SK-N-SH (cell line): ENCODE data around the gene RDH12. TPM values are rescaled to one million over a fixed set of nuclear protein-coding genes. Genes with fewer than 3 reads are reported as not detected.

ENCODE experiments used
- CTCF ChIA-PET: fragments of 300-600, 350-600 bp; formaldehyde crosslinking; extraction: SDS; loops from one replicate; lab custom pipeline; 2021; lab: Yijun Ruan, JAX
- POLR2A ChIA-PET: fragments of 350-600 bp; sonication (Branson Sonifier 250); formaldehyde crosslinking; extraction: SDS; loops from one replicate; lab custom pipeline; 2020; ENCODE audit warnings: antibody characterized with exemption, inconsistent platforms; lab: Yijun Ruan, JAX
- DNase-seq: peaks from one replicate; pipeline ENCODE4 v3.0.0; 2012
- H2AFZ ChIP-seq: fragments of 200-600 bp; sonication (generic); 2 replicates; pipeline ENCODE4 v1.8.1; 2016; ENCODE audit warnings: antibody characterized with exemption, mild to moderate bottlenecking, low read depth
- H3F3A ChIP-seq: fragments of 200-600 bp; sonication (generic); replicated peaks from 2 replicates; pipeline ENCODE3; 2016; ENCODE audit warnings: antibody characterized with exemption, mild to moderate bottlenecking; ENCODE audit not compliant: insufficient read depth
- H3K27ac ChIP-seq, 2 experiments: fragments of 200-500 bp in 1 of 2; fragments of 200-600 bp in 1 of 2; sonication (Bioruptor generic) in 1 of 2; sonication (generic), shearing (Covaris generic) in 1 of 2; 2 replicates each; pipeline versions ENCODE4 v1.5.1 to v1.6.1; 2014 to 2016; ENCODE audit warnings: low read depth in 2 of 2, inconsistent platforms in 1 of 2, low read length in 1 of 2, mild to moderate bottlenecking in 1 of 2, mixed read lengths in 1 of 2
- H3K27me3 ChIP-seq: fragments of 200-600 bp; sonication (generic), shearing (Covaris generic); 2 replicates; pipeline ENCODE4 v1.6.1; 2016; ENCODE audit warnings: mixed run types; ENCODE audit not compliant: insufficient read depth
- H3K36me3 ChIP-seq, 2 experiments: fragments of 200-500 bp in 1 of 2; fragments of 200-600 bp in 1 of 2; sonication (Bioruptor generic) in 1 of 2; sonication (generic) in 1 of 2; replicated peaks in 1 of 2; 2 replicates each; pipeline versions ENCODE3 to v1.5.1; 2014 to 2016; ENCODE audit warnings: low read length in 1 of 2, mild to moderate bottlenecking in 1 of 2; ENCODE audit not compliant: insufficient read depth in 2 of 2, control insufficient read depth in 1 of 2
- H3K4me1 ChIP-seq, 2 experiments: fragments of 200-500 bp in 1 of 2; fragments of 200-600 bp in 1 of 2; sonication (Bioruptor generic) in 1 of 2; sonication (generic), shearing (Covaris generic) in 1 of 2; 2 replicates each; pipeline versions ENCODE4 v1.5.1 to v1.6.1; 2014 to 2016; ENCODE audit warnings: low read depth in 1 of 2, low read length in 1 of 2, mixed run types in 1 of 2; ENCODE audit not compliant: insufficient read depth in 2 of 2, control insufficient read depth in 1 of 2
- H3K4me2 ChIP-seq: fragments of 200-600 bp; sonication (generic), shearing (Covaris generic); 2 replicates; pipeline ENCODE4 v1.6.1; 2017; ENCODE audit warnings: mixed run types
- H3K4me3 ChIP-seq, 2 experiments: fragments of 200-500 bp in 1 of 2; fragments of 200-600 bp in 1 of 2; sonication (Bioruptor generic) in 1 of 2; sonication (generic), shearing (Covaris generic) in 1 of 2; 2 replicates each; pipeline versions ENCODE4 v1.5.1 to v1.8.1; 2014 to 2016; ENCODE audit warnings: low read depth in 2 of 2, inconsistent platforms in 1 of 2, low read length in 1 of 2, mild to moderate bottlenecking in 1 of 2, mixed read lengths in 1 of 2, moderate library complexity in 1 of 2
- H3K79me2 ChIP-seq: fragments of 200-600 bp; sonication (generic); 2 replicates; pipeline ENCODE4 v1.8.1; 2017; ENCODE audit warnings: mild to moderate bottlenecking; ENCODE audit not compliant: insufficient read depth
- H3K9ac ChIP-seq: fragments of 200-600 bp; sonication (generic); 2 replicates; pipeline ENCODE4 v1.6.1; 2017; ENCODE audit warnings: mixed run types
- H3K9me2 ChIP-seq: fragments of 200-600 bp; sonication (generic); 2 replicates; pipeline ENCODE4 v1.6.1; 2017; ENCODE audit warnings: mixed run types
- H3K9me3 ChIP-seq: fragments of 200-600 bp; sonication (generic); 2 replicates; pipeline ENCODE4 v1.6.1; 2017; ENCODE audit warnings: mixed run types, mild to moderate bottlenecking, moderate library complexity
- H4K20me1 ChIP-seq: fragments of 200-600 bp; sonication (generic); 2 replicates; pipeline ENCODE4 v1.6.1; 2017; ENCODE audit warnings: mild to moderate bottlenecking, mixed run types; ENCODE audit not compliant: insufficient read depth
- CHD2 ChIP-seq: fragments of 150-350 bp; IDR thresholded peaks from 2 replicates; pipeline ENCODE4 v1.6.1; 2018; ENCODE audit warnings: low read length; ENCODE audit not compliant: partially characterized antibody
- CTCF ChIP-seq: fragments of 200-600 bp; sonication (generic); IDR thresholded peaks from 2 replicates; pipeline ENCODE4 v1.6.1; 2017; ENCODE audit warnings: antibody characterized with exemption, mild to moderate bottlenecking, moderate library complexity
- EP300 ChIP-seq, 2 experiments: IDR thresholded peaks; 2 replicates each; pipeline versions ENCODE4 v1.4.0 to v1.6.1; 2012; ENCODE audit warnings: borderline replicate concordance in 1 of 2, low read depth in 1 of 2, low read length in 1 of 2
- FOSL2 ChIP-seq: IDR thresholded peaks from 2 replicates; pipeline ENCODE4 v1.4.0; 2012; ENCODE audit warnings: low read depth, mild to moderate bottlenecking, moderate library complexity, borderline replicate concordance
- GATA2 ChIP-seq: sonication (generic); formaldehyde crosslinking; IDR thresholded peaks from 2 replicates; pipeline ENCODE4 v1.5.0; 2020; ENCODE audit warnings: mild to moderate bottlenecking, missing genetic modification reagents
- JUND ChIP-seq: IDR thresholded peaks from 2 replicates; pipeline ENCODE4 v1.4.0; 2012
- MEF2A ChIP-seq: IDR thresholded peaks from 2 replicates; pipeline ENCODE4 v1.4.0; 2012; ENCODE audit warnings: low read depth, borderline replicate concordance
- POLR2AphosphoS5 ChIP-seq: IDR thresholded peaks from 2 replicates; pipeline ENCODE4 v1.6.1; 2012; ENCODE audit warnings: low read depth, low read length
- RCOR1 ChIP-seq: fragments of 150-350 bp; IDR thresholded peaks from 2 replicates; pipeline ENCODE4 v1.6.1; 2017; ENCODE audit warnings: antibody characterized with exemption, low read length
- REST ChIP-seq: IDR thresholded peaks from 2 replicates; pipeline ENCODE4 v1.6.1; 2012; ENCODE audit warnings: mild to moderate bottlenecking, low read depth, low read length, moderate library complexity
- RFX5 ChIP-seq: IDR thresholded peaks from 2 replicates; pipeline ENCODE4 v1.6.1; 2012; ENCODE audit warnings: mild to moderate bottlenecking, improper control_type of control experiment, low read length
- RXRA ChIP-seq: IDR thresholded peaks from 2 replicates; pipeline ENCODE4 v1.4.0; 2012; ENCODE audit warnings: low read depth, mild to moderate bottlenecking, borderline replicate concordance
- SMC3 ChIP-seq: IDR thresholded peaks from 2 replicates; pipeline ENCODE4 v1.6.1; 2012; ENCODE audit warnings: low read depth, low read length, improper control_type of control experiment
- TAF1 ChIP-seq: IDR thresholded peaks from 2 replicates; pipeline ENCODE4 v1.6.1; 2012; ENCODE audit warnings: low read depth, mild to moderate bottlenecking, low read length, moderate library complexity, borderline replicate concordance
- TCF12 ChIP-seq: IDR thresholded peaks from 2 replicates; pipeline ENCODE4 v1.4.0; 2012
- USF2 ChIP-seq: fragments of 150-350 bp; IDR thresholded peaks from 2 replicates; pipeline ENCODE4 v1.6.1; 2017; ENCODE audit warnings: antibody characterized with exemption, low read length, low read depth, borderline replicate concordance
- YY1 ChIP-seq: IDR thresholded peaks from 2 replicates; pipeline ENCODE4 v1.4.0; 2012; ENCODE audit warnings: low read depth, mild to moderate bottlenecking
- ZBTB33 ChIP-seq: IDR thresholded peaks from 2 replicates; pipeline ENCODE4 v1.4.0; 2012; ENCODE audit warnings: low read depth, borderline replicate concordance
- WGBS: methylation state at CpG from one replicate; pipeline ENCODE4 v1.1.6; 2017; ENCODE audit warnings: low lambda C conversion rate; 5-methylcytosine and 5-hydroxymethylcytosine counted together
- polyA plus RNA-seq, 3 experiments: library from polyadenylated mRNA; depleted of rRNA; stranded (reverse); fragments of >200 nt; gene quantifications; 2 replicates each; pipeline ENCODE4 v1.2.3, GENCODE V29; 2012

The RDH12 gene
- polyA plus RNA-seq, 1 of the 3 experiments (the other 2 are of a cell fraction): not detected

- H4K20me1 ChIP-seq: peaks cover 10% of the 10 kb centered on the region; the same call in 1 of the 2 replicates
- H3K9ac ChIP-seq: no peak overlapping the region
- TF ChIP-seq USF2 (no peak), SMC3 (no peak), YY1 (no peak), GATA2 (CRISPR knock-in tag) (no peak), POLR2AphosphoS5 (no peak)
- no peak overlapping the region for H3K4me3 ChIP-seq
- H3K4me2 ChIP-seq: no peak overlapping the region
- WGBS: 21% methylated on average over 1 of the region's 1 CpG
- no peaks in the 10 kb centered on the region for H3K9me3 ChIP-seq
- peaks cover 6 to 9% of the 10 kb centered on the region in 2 experiments; a peak in 2 of 4 replicates for H3K4me1 ChIP-seq
- no peak overlapping the region for H3K27ac ChIP-seq
- H2AFZ ChIP-seq: no peak overlapping the region
- ChIA-PET POLR2A (interaction anchor here (1.1 kb wide), 1 partner anchor 23 kb away, joined by 3 read pairs; no protein-coding TSS in a partner anchor), CTCF (interaction anchor here (0.9 to 1.9 kb wide), 4 partner anchors 25 to 114 kb away, joined by 3 to 7 read pairs (median 4); partner anchors contain the start of gene ARG2)
- peaks cover 22% of the 10 kb centered on the region for H3K79me2 ChIP-seq
- H3F3A ChIP-seq: peaks cover 4% of the 10 kb centered on the region
- H3K9me2 ChIP-seq: no peaks in the 10 kb centered on the region
- no peaks in the 10 kb centered on the region for H3K36me3 ChIP-seq
- no peak for DNase-seq
- H3K27me3 ChIP-seq: no peaks in the 10 kb centered on the region
These were observed 3.5 kb upstream of the RDH12 start for GRCh38 chr14:67698179-67698578.

GRCh38 chr14:67703997-67704396 lies 2.3 kb downstream of the RDH12 start:
- no peak for DNase-seq
- H3K9me3 ChIP-seq: no peaks in the 10 kb centered on the region
- H3K4me2 ChIP-seq: no peak overlapping the region
- no peaks in the 10 kb centered on the region for H3K36me3 ChIP-seq
- no peaks in the 10 kb centered on the region for H3K4me1 ChIP-seq
- POLR2A ChIA-PET: interaction anchor here (0.9 to 1.3 kb wide), 4 partner anchors 9 to 85 kb away, joined by 3 to 7 read pairs (median 4); partner anchors contain the start of genes RDH11 and VTI1B
- no peaks in the 10 kb centered on the region for H3F3A ChIP-seq
- no peak overlapping the region for H3K27ac ChIP-seq
- no peak overlapping the region for H2AFZ ChIP-seq
- H3K9me2 ChIP-seq: no peaks in the 10 kb centered on the region
- no peaks in the 10 kb centered on the region for H3K79me2 ChIP-seq
- CTCF ChIA-PET: interaction anchor here (0.7 to 11.0 kb wide), 81 partner anchors 11 to 1539 kb away, joined by 3 to 208 read pairs (median 5); partner anchors contain the start of genes ARG2, ATP6V1D, EIF2S1 and PIGH
- H4K20me1 ChIP-seq: no peaks in the 10 kb centered on the region
- H3K27me3 ChIP-seq: no peaks in the 10 kb centered on the region
- no peak overlapping the region for H3K9ac ChIP-seq
- 59% methylated on average over 3 of the region's 3 CpGs for WGBS
- no peak overlapping the region for H3K4me3 ChIP-seq
- TF ChIP-seq FOSL2 (no peak), MEF2A (no peak), CTCF (no peak), CHD2 (no peak), YY1 (no peak), REST (no peak), SMC3 (no peak), RCOR1 (no peak), RXRA (no peak), USF2 (no peak), ZBTB33 (no peak), RFX5 (no peak), EP300 (IDR thresholded peaks at IDR 0.05; ENCODE audit: borderline replicate concordance in 1 of 2, low read depth in 1 of 2, low read length in 1 of 2) (no peak), TCF12 (no peak), JUND (no peak), TAF1 (no peak), POLR2AphosphoS5 (no peak)
